ENCODE measurements around the gene ENAH. TPM values are rescaled to one million over a fixed set of nuclear protein-coding genes. Genes with fewer than 3 reads are reported as not detected.

Gene ENAH
- total RNA-seq, 4 donors from 2014 or later: 8.6 to 42.5 (median 35.9) TPM

- TF ChIP-seq POLR2A (IDR thresholded peaks at IDR 0.05): no peak
- TF ChIP-seq, protein P1, sequence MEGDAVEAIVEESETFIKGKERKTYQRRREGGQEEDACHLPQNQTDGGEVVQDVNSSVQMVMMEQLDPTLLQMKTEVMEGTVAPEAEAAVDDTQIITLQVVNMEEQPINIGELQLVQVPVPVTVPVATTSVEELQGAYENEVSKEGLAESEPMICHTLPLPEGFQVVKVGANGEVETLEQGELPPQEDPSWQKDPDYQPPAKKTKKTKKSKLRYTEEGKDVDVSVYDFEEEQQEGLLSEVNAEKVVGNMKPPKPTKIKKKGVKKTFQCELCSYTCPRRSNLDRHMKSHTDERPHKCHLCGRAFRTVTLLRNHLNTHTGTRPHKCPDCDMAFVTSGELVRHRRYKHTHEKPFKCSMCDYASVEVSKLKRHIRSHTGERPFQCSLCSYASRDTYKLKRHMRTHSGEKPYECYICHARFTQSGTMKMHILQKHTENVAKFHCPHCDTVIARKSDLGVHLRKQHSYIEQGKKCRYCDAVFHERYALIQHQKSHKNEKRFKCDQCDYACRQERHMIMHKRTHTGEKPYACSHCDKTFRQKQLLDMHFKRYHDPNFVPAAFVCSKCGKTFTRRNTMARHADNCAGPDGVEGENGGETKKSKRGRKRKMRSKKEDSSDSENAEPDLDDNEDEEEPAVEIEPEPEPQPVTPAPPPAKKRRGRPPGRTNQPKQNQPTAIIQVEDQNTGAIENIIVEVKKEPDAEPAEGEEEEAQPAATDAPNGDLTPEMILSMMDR (IDR thresholded peaks at IDR 0.05): no peak
- Histone ChIP-seq H3K4me3 (no peak overlapping the region), H3K27ac (no peak overlapping the region), H3K36me3 (no peaks in the 10 kb centered on the region), H3K4me1 (peaks cover 0 to 36% (median 0%) of the 10 kb centered on the region in 3 donors), H3K27me3 (no peaks in the 10 kb centered on the region), H3K9me3 (no peaks in the 10 kb centered on the region)
- intact Hi-C loops (cut with DNase I): loop anchor here (10.0 kb wide), 1 partner anchor 373 kb away; no protein-coding TSS in a partner anchor
- 62 to 67% methylated on average over 2 to 3 of the region's 29 CpGs for WGBS, 2 donors
- DNase-seq: no peak
Observed at GRCh38 chr1:225471453-225472301, 181.2 kb downstream of the ENAH start.

GRCh38 chr1:225471109-225471452 lies 181.8 kb downstream of the ENAH start:
- no peak for DNase-seq
- TF ChIP-seq POLR2A (IDR thresholded peaks at IDR 0.05): no peak
- TF ChIP-seq, protein P1 (IDR thresholded peaks at IDR 0.05): no peak

DNA sequence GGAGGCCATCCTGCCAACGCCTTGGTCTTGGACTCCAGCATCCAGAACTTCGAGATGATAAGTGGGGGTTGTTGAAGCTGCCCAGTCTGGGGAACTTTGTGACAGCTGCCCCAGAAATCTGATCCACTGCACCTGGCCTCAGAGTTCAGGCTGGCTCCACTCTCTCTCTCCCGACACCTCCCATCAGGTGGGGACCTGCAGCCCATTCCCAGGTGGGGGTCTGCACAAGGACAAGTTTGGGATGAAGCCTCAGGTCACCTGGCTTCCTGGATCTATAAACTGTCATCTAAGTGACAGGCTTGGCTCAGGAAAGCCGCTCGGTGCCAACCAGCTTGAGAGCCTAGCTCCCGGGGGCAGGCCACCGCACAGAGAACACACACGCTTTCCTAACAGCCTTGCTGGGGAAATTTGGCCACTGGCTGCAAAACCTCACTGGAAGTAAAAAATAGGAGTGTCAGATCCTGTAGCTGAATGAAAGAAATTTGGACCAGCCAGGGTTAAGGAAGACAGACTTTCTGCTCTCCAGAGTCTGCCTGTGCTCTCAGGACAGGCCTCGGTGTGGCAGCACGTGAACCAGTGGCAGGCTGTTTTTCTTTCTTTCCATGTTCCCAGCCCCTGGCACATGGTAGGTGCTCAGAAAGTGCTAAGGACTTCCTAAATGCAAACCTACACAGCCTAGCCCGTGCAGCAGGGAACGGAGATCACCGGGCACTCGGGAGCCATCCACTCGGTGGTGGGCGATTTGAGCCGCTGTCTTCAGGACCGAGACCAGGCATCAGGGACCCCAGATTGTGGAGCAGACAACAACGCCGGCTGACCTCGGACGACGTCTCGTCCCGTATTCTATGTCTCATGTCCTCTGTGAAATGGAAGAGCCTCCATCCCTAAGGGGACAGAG lies 182.5 kb downstream of the ENAH start:
- no peak overlapping the region for H3K4me3 ChIP-seq
- WGBS, 2 donors: 76 to 81% methylated on average over 3 to 13 of the region's 25 CpGs
- H3K27ac ChIP-seq: no peak overlapping the region
- TF ChIP-seq, protein P1 (IDR thresholded peaks at IDR 0.05): no peak
- TF ChIP-seq POLR2A (IDR thresholded peaks at IDR 0.05): no peak
- peaks cover 0 to 43% (median 2%) of the 10 kb centered on the region in 3 donors for H3K4me1 ChIP-seq
- H3K9me3 ChIP-seq: no peaks in the 10 kb centered on the region
- H3K36me3 ChIP-seq: no peaks in the 10 kb centered on the region
- no peaks in the 10 kb centered on the region for H3K27me3 ChIP-seq
- intact Hi-C loops (cut with DNase I): loop anchor here (10.0 kb wide), 1 partner anchor 374 kb away; no protein-coding TSS in a partner anchor
- no peak for DNase-seq

More at GRCh38 chr1:225471109-225471452, 181.8 kb downstream of the ENAH start:
- Histone ChIP-seq H3K9me3 (no peaks in the 10 kb centered on the region), H3K27ac (no peak overlapping the region), H3K4me1 (peaks cover 0 to 37% (median 0%) of the 10 kb centered on the region in 3 donors), H3K27me3 (no peaks in the 10 kb centered on the region), H3K36me3 (no peaks in the 10 kb centered on the region), H3K4me3 (no peak overlapping the region)
- 66% methylated on average over 4 of the region's 8 CpGs; no CpG with 5 or more reads in 1 of the 2 donors for WGBS, 2 donors
- intact Hi-C loops (cut with DNase I): loop anchor here (10.0 kb wide), 1 partner anchor 374 kb away; no protein-coding TSS in a partner anchor

DNA sequence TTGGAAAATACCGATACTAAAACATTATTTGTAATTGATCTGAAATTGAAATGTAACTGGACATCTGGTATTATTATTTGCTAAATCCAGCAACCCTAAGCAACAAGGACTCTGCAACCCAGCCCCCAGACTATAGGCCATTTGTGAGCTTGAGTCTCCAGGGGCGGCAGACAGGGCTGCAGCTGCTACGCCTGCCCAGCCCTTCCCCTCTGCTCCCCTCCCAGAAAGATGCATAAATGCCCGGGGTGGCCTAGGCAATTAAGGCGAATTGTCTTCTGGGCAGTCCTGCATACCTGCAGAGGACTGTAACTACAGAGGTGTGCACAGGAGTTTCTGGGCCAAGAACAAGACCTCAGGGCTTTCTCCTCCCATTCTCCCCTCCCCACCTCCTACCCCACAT lies 183.9 kb downstream of the ENAH start:
- intact Hi-C loops (cut with DNase I): no loop called here
- WGBS, 2 donors: 90 to 100% methylated on average over 3 to 5 of the region's 5 CpGs
- TF ChIP-seq, protein P1 (IDR thresholded peaks at IDR 0.05): no peak
- TF ChIP-seq POLR2A (IDR thresholded peaks at IDR 0.05): no peak
- no peak for DNase-seq
- Histone ChIP-seq H3K4me1 (peaks cover 4 to 46% (median 13%) of the 10 kb centered on the region in 3 donors), H3K4me3 (no peak overlapping the region), H3K27ac (no peak overlapping the region), H3K36me3 (no peaks in the 10 kb centered on the region), H3K9me3 (no peaks in the 10 kb centered on the region), H3K27me3 (no peaks in the 10 kb centered on the region)

Measured in esophagus squamous epithelium (tissue), 5 donors.